NCI-H446 treated with DMSO at 0.1 percent for 48 hours (cell line): ENCODE data around the gene HADHB.
"Not testable (repeated sequence)": the region's sequence is repeated elsewhere in the genome, so short reads cannot be mapped to it uniquely, and the experiment has no call there.

ENCODE experiments used
- DNase-seq: peaks from one replicate; lab custom pipeline; 2025; lab: John Stamatoyannopoulos, UW

Gene HADHB

GRCh38 chr2:26245231-26245732 lies 543 bp downstream of the HADHB start:
- DNase-seq = no peak

- DNase-seq = no peak
These were observed 1.1 kb downstream of the HADHB start for GRCh38 chr2:26245810-26246209.

GRCh38 chr2:26246818-26247217 lies 2.1 kb downstream of the HADHB start:
- no peak for DNase-seq

- no peak for DNase-seq
These were observed 4.9 kb downstream of the HADHB start for GRCh38 chr2:26249625-26250024.

GRCh38 chr2:26251893-26252292 lies 7.2 kb downstream of the HADHB start:
- DNase-seq = peak; percentile 84

- no peak for DNase-seq
These were observed 11.1 kb downstream of the HADHB start for GRCh38 chr2:26255759-26256384.

GRCh38 chr2:26258836-26259235 lies 14.1 kb downstream of the HADHB start:
- DNase-seq = not testable (repeated sequence)

- no peak for DNase-seq
These were observed 23.5 kb downstream of the HADHB start for GRCh38 chr2:26268213-26268612.

GRCh38 chr2:26268670-26269385 lies 24.1 kb downstream of the HADHB start:
- DNase-seq = not testable (repeated sequence)

- no peak for DNase-seq
These were observed 24.9 kb downstream of the HADHB start for GRCh38 chr2:26269571-26270158.

- no peak for DNase-seq
These were observed 25.6 kb downstream of the HADHB start for GRCh38 chr2:26270373-26270772.

- no peak for DNase-seq
These were observed 28.8 kb downstream of the HADHB start for GRCh38 chr2:26273501-26273900.

GRCh38 chr2:26274058-26274613 lies 29.4 kb downstream of the HADHB start:
- DNase-seq = peak; percentile 85

- no peak for DNase-seq
These were observed 31.9 kb downstream of the HADHB start for GRCh38 chr2:26276484-26277227.

- DNase-seq = no peak
These were observed 35.1 kb downstream of the HADHB start for GRCh38 chr2:26279886-26280285.

GRCh38 chr2:26281226-26281625 lies 36.5 kb downstream of the HADHB start:
- DNase-seq = no peak

GRCh38 chr2:26283606-26284005 lies 38.9 kb downstream of the HADHB start:
- DNase-seq = no peak

GRCh38 chr2:26284132-26284531 lies 39.4 kb downstream of the HADHB start:
- DNase-seq = no peak

- no peak for DNase-seq
These were observed 41.2 kb downstream of the HADHB start for GRCh38 chr2:26285931-26286330.

- no peak for DNase-seq
These were observed 45.3 kb downstream of the HADHB start for GRCh38 chr2:26290001-26290400.

GRCh38 chr2:26292646-26293045 lies 47.9 kb downstream of the HADHB start:
- no peak for DNase-seq

GRCh38 chr2:26295511-26295910 lies 50.8 kb downstream of the HADHB start:
- DNase-seq = no peak
